ENCODE measurements around the gene ADAM19.

GRCh38 chr5:157556615-157557418, 18.8 kb downstream of the ADAM19 start:
- no peak for TF ChIP-seq CTCF (IDR thresholded peaks at IDR 0.05)
- no peak for TF ChIP-seq POLR2A (IDR thresholded peaks at IDR 0.05)

Data from breast epithelium (tissue), 3 donors.